Activated CD8-positive, alpha-beta memory T cell treated with anti-CD3 and anti-CD28 coated beads, Interleukin-2, amount 10 ng/mL, durations not matched to agents 7 days and 5 days (primary cell): Measurements from ENCODE around the gene NKD1. TPM values are rescaled to one million over a fixed set of nuclear protein-coding genes. Genes with fewer than 3 reads are reported as not detected.

Experiments used
- ATAC-seq: fragments of 150-1000 bp; cut with Tn5 transposase; one replicate; pipeline ENCODE4 v1.10.0; 2021; ENCODE audit warnings: moderate library complexity
- CTCF ChIA-PET: fragments of 350-600 bp; sonication (Branson Sonifier 250); formaldehyde crosslinking; loops from one replicate; lab custom pipeline; 2021; ENCODE audit warnings: antibody characterized with exemption; lab: Charles Lee
- DNase-seq: peaks from one replicate; pipeline ENCODE4 v3.0.0-alpha.2; 2020
- H3K27ac Mint-ChIP-seq: one replicate; pipeline ENCODE4 v1.8.0; 2021; ENCODE audit warnings: mild to moderate bottlenecking, mixed read lengths
- H3K27me3 Mint-ChIP-seq: one replicate; pipeline ENCODE4 v1.8.0; 2021; ENCODE audit warnings: mixed read lengths
- H3K36me3 Mint-ChIP-seq: one replicate; pipeline ENCODE4 v1.8.0; 2021; ENCODE audit warnings: mild to moderate bottlenecking, mixed read lengths
- H3K4me1 Mint-ChIP-seq: one replicate; pipeline ENCODE4 v1.8.0; 2021; ENCODE audit warnings: mixed read lengths
- H3K4me3 Mint-ChIP-seq: one replicate; pipeline ENCODE4 v1.8.0; 2021; ENCODE audit warnings: mild to moderate bottlenecking, moderate library complexity, mixed read lengths
- H3K9me3 Mint-ChIP-seq: one replicate; pipeline ENCODE4 v1.8.0; 2022; ENCODE audit warnings: low read depth, mixed read lengths
- total RNA-seq, 2 experiments: library from RNA; stranded (reverse); gene quantifications; one replicate each; pipeline ENCODE4 v1.2.3, GENCODE V29; 2021

NKD1 gene
- total RNA-seq, 2 experiments from 2014 or later = 0.33 to 2.1 TPM

DNA sequence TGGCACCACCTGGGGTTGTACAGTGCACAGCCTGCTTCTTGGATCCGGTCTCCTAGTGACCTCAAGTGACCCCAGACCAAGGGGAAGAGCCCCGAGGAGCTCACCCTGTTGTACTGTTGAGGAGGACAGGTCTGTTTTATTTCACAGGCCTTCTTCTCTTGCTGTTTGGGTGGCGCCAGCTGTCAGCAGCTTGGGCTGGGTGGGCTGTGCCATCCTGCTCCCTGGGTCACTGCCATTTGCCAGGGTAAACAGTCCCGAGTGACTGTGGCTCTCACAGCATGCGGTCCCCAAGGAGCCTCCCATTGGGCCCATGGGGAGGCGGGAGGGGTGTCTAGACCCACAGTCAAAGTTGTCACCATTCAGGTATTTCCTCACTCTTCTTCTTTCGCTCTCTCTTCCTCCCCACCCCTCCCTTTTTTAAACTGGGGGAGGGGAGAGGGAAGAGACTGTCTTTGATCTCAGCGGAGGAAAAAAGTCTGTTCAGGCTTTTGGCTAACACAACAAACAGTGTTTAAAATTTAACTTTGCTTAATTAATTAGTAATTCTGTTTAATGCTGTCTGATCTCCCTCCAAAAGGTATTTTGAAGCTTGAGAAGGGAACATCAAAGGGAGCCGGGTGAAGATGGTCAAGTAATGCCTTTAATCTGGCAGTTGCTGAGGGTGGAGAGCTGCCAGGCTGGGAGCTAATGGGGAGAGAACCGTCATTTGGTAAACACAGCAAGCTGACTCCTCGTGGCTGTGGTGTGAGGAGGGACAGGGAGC is 68.9 kb downstream of the NKD1 start:
- no peaks in the 10 kb centered on the region for H3K4me1 Mint-ChIP-seq
- ATAC-seq = no peak
- no peak overlapping the region for H3K27ac Mint-ChIP-seq
- CTCF ChIA-PET = interaction anchor here (0.9 kb wide), 1 partner anchor 190 kb away, joined by 3 read pairs; no protein-coding TSS in a partner anchor
- no peaks in the 10 kb centered on the region for H3K27me3 Mint-ChIP-seq
- H3K36me3 Mint-ChIP-seq = no peaks in the 10 kb centered on the region
- no peak for DNase-seq
- H3K9me3 Mint-ChIP-seq = no peaks in the 10 kb centered on the region
- H3K4me3 Mint-ChIP-seq = no peak overlapping the region

DNA sequence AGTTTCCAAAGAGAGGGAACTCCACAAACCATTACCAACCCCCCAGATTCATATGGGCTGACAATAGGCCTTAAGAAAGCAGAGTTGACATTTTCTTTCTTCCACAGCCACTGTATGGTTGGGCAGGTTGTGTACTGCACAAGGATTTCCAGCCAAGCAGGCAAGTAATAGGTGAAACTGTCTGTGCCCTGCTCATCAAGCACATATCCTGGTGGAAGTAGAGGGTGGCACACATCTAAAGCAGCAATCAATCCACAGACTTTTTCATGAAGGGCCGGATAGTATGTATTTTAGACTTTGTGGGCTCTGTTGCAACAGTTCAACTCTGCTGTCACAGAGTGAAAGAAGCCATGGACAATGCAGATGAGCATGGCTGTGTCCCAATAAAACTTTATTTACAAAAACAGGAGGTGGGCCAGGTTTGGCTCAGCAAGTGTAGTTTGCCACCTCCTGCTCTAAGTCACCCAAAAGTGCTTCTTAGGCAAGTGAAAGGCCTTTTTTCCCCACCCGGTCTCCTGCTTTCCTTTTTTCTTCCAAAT is 69.5 kb downstream of the NKD1 start:
- H3K27me3 Mint-ChIP-seq = no peaks in the 10 kb centered on the region
- H3K9me3 Mint-ChIP-seq = no peaks in the 10 kb centered on the region
- ATAC-seq (no peak), DNase-seq (no peak)
- no peak overlapping the region for H3K4me3 Mint-ChIP-seq
- no peaks in the 10 kb centered on the region for H3K4me1 Mint-ChIP-seq
- no peak overlapping the region for H3K27ac Mint-ChIP-seq
- no peaks in the 10 kb centered on the region for H3K36me3 Mint-ChIP-seq
- CTCF ChIA-PET = no interaction called here

GRCh38 chr16:50618238-50618918 is 70.2 kb downstream of the NKD1 start:
- Mint-ChIP-seq H3K27me3 (no peaks in the 10 kb centered on the region), H3K27ac (no peak overlapping the region), H3K9me3 (no peaks in the 10 kb centered on the region), H3K4me3 (no peak overlapping the region), H3K4me1 (no peaks in the 10 kb centered on the region), H3K36me3 (no peaks in the 10 kb centered on the region)
- DNase-seq = no peak
- CTCF ChIA-PET = interaction anchor here (1.6 kb wide), 1 partner anchor 188 kb away, joined by 4 read pairs; no protein-coding TSS in a partner anchor
- ATAC-seq = no peak

DNA sequence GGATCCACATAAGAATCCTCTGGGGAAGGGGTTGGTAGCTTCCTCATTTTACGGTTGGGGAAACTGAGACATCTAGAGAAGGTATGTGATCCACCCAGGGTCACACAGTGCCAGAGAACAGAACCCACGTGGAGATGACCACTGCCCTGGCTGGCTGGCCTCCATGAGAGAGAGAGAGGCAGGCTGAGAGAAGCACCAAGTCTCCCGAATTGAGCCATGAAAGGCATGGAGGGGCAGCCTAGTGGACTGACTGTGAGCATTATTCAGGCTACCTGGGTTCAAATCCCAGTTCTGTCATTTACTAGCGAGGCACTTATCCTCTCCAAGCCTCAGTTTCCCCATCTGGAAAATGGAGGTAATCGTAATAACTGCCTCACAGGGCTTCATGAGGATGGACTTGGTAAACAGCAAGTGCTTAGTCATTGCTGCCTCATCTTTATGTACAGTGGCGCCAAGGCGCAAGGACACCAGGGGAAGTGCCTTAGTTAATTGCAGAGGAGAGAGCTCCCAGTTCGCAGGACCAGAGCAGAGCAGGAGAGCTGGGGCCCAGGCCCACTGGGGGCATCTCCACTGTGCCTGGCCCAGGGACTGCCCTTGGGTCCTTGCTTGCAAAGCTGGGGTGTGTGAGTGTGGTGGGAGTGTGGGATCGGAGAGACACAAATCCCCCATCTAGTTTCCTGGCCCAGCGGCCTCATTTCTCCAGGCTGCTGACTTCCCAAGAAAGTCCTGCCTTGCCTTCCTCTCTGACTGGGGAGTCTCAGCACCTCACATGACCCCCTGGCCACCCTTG is 71.7 kb downstream of the NKD1 start:
- Mint-ChIP-seq H3K27me3 (no peaks in the 10 kb centered on the region), H3K36me3 (no peaks in the 10 kb centered on the region), H3K4me1 (no peaks in the 10 kb centered on the region), H3K27ac (no peak overlapping the region), H3K4me3 (no peak overlapping the region), H3K9me3 (no peaks in the 10 kb centered on the region)
- no peak for DNase-seq
- no peak for ATAC-seq
- CTCF ChIA-PET = interaction anchor here (0.8 to 1.6 kb wide), 2 partner anchors 8 to 186 kb away, joined by 4 read pairs; no protein-coding TSS in a partner anchor

GRCh38 chr16:50620646-50621451 is 72.7 kb downstream of the NKD1 start:
- no peaks in the 10 kb centered on the region for H3K4me1 Mint-ChIP-seq
- CTCF ChIA-PET = no interaction called here
- H3K27me3 Mint-ChIP-seq = no peaks in the 10 kb centered on the region
- H3K4me3 Mint-ChIP-seq = no peak overlapping the region
- DNase-seq (no peak), ATAC-seq (no peak)
- no peaks in the 10 kb centered on the region for H3K36me3 Mint-ChIP-seq
- H3K9me3 Mint-ChIP-seq = no peaks in the 10 kb centered on the region
- no peak overlapping the region for H3K27ac Mint-ChIP-seq

DNA sequence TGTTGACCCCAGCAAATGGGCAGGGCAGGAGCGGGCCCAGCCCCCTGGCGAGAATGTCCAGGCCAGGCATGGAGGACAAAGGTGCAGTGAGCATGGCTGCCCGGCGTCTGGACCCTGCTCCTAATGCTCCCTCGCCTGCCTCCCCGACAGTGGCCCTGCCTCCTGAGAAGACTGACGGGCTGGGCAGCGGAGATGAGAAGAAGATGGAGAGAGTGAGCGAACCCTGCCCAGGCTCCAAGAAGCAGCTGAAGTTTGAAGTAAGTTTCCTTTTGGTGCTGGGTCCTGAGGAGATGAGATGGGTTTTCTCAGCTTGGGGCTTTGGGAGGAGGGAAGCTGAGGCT is 73.2 kb downstream of the NKD1 start:
- ATAC-seq (no peak), DNase-seq (no peak)
- H3K27me3 Mint-ChIP-seq = no peaks in the 10 kb centered on the region
- H3K4me3 Mint-ChIP-seq = no peak overlapping the region
- H3K36me3 Mint-ChIP-seq = no peaks in the 10 kb centered on the region
- CTCF ChIA-PET = interaction anchor here (1.7 kb wide), 1 partner anchor 294 kb away, joined by 4 read pairs; no protein-coding TSS in a partner anchor
- no peaks in the 10 kb centered on the region for H3K9me3 Mint-ChIP-seq
- H3K27ac Mint-ChIP-seq = no peak overlapping the region
- no peaks in the 10 kb centered on the region for H3K4me1 Mint-ChIP-seq

DNA sequence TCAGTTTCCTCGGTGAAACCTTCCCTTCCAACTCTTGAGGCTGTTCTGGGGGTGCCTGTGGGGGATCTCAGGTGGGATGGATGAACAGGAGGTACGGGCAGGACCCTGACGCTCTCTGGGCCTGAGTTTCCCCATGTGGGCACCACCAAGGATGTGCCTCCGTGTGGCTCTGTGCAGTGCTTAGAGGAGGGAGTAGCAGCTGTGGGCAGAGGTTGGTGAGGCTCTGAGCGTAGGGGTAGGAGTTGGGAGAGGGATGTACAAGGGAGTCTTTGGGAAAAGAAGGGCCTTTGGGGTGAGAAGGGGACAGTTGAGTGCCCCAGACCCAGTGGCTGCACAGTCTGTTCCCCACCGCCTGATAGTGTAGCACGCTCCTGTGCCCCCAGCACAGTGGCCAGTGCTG is 73.8 kb downstream of the NKD1 start:
- DNase-seq (no peak), ATAC-seq (no peak)
- Mint-ChIP-seq H3K27ac (no peak overlapping the region), H3K4me1 (peaks cover 5% of the 10 kb centered on the region), H3K9me3 (no peaks in the 10 kb centered on the region), H3K27me3 (no peaks in the 10 kb centered on the region), H3K4me3 (no peak overlapping the region), H3K36me3 (no peaks in the 10 kb centered on the region)
- CTCF ChIA-PET = interaction anchor here (1.7 kb wide), 1 partner anchor 295 kb away, joined by 4 read pairs; no protein-coding TSS in a partner anchor

- no peak for DNase-seq
- no peak for ATAC-seq
- Mint-ChIP-seq H3K9me3 (no peaks in the 10 kb centered on the region), H3K4me3 (no peak overlapping the region), H3K4me1 (peaks cover 13% of the 10 kb centered on the region), H3K27ac (no peak overlapping the region), H3K36me3 (no peaks in the 10 kb centered on the region), H3K27me3 (no peaks in the 10 kb centered on the region)
- CTCF ChIA-PET = interaction anchor here (1.7 kb wide), 1 partner anchor 296 kb away, joined by 4 read pairs; no protein-coding TSS in a partner anchor
Measured at GRCh38 chr16:50622643-50623369, 74.6 kb downstream of the NKD1 start.

GRCh38 chr16:50624449-50624970 is 76.3 kb downstream of the NKD1 start:
- H3K4me3 Mint-ChIP-seq = no peak overlapping the region
- CTCF ChIA-PET = interaction anchor here (1.0 kb wide), 1 partner anchor 182 kb away, joined by 4 read pairs; no protein-coding TSS in a partner anchor
- no peaks in the 10 kb centered on the region for H3K9me3 Mint-ChIP-seq
- peaks cover 13% of the 10 kb centered on the region for H3K4me1 Mint-ChIP-seq
- H3K27me3 Mint-ChIP-seq = no peaks in the 10 kb centered on the region
- no peak for DNase-seq
- ATAC-seq = no peak
- no peak overlapping the region for H3K27ac Mint-ChIP-seq
- no peaks in the 10 kb centered on the region for H3K36me3 Mint-ChIP-seq

DNA sequence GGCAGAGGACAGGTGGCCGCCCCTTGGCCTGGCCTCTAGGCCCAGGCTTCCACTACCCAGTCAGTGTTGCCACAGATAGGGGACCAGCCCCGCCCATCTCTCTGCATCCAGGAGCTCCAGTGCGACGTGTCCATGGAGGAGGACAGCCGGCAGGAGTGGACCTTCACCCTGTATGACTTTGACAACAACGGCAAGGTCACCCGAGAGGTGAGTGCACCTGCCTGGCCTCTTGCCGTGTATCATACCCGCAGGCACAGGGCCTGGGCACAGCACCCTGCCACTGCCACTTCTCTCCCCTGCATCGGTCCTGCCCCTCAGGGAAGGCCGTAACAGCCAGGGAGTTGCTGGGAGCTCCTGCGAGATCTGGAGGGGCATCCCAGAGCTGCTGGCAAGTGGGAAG is 77.2 kb downstream of the NKD1 start:
- DNase-seq = no peak
- CTCF ChIA-PET = interaction anchor here (1.0 kb wide), 1 partner anchor 181 kb away, joined by 3 read pairs; no protein-coding TSS in a partner anchor
- no peaks in the 10 kb centered on the region for H3K27me3 Mint-ChIP-seq
- no peak overlapping the region for H3K4me3 Mint-ChIP-seq
- peaks cover 13% of the 10 kb centered on the region for H3K4me1 Mint-ChIP-seq
- H3K27ac Mint-ChIP-seq = no peak overlapping the region
- ATAC-seq = no peak
- no peaks in the 10 kb centered on the region for H3K36me3 Mint-ChIP-seq
- no peaks in the 10 kb centered on the region for H3K9me3 Mint-ChIP-seq

DNA sequence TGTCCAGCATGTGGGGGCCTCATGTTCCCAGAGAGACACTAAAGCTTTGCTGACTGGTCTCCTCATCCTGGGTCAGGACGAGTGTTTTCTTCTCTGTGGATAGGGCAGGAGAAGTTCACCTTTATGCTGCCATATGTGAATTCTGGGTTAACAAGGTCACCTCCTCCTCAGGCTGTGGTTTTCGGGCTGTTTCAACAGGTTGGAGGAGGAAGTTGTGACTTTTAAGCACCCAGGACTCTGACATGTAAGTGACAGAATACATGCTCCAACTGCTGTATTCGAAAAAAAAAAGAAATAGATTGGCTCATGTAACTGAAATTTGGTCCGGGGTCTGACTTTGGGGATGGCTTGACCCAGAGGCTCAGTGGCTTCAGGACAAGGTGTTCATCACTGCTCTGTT is 78.7 kb downstream of the NKD1 start:
- Mint-ChIP-seq H3K4me3 (no peak overlapping the region), H3K36me3 (no peaks in the 10 kb centered on the region), H3K4me1 (peaks cover 13% of the 10 kb centered on the region), H3K9me3 (no peaks in the 10 kb centered on the region), H3K27ac (peak overlapping the region; percentile 33), H3K27me3 (no peaks in the 10 kb centered on the region)
- CTCF ChIA-PET = interaction anchor here (1.4 to 1.5 kb wide), 3 partner anchors 7 to 20 kb away, joined by 3 to 4 read pairs (median 3); no protein-coding TSS in a partner anchor
- DNase-seq = no peak
- no peak for ATAC-seq
